Progenitor cell of endocrine pancreas (in vitro differentiated cells): ENCODE results near the gene DHX34. TPM values are rescaled to one million over a fixed set of nuclear protein-coding genes. Genes with fewer than 3 reads are reported as not detected.
"Not testable (repeated sequence)": the region's sequence is repeated elsewhere in the genome, so short reads cannot be mapped to it uniquely, and the experiment has no call there.

Experiments
- DNase-seq: peaks from one replicate; pipeline ENCODE4 v3.0.0; 2021; ENCODE audit warnings: low spot score; ENCODE audit not compliant: unreplicated experiment
- H3K27ac Mint-ChIP-seq: 2 replicates; pipeline ENCODE4 v1.8.0; 2021; ENCODE audit warnings: mild to moderate bottlenecking, moderate library complexity, mixed read lengths
- H3K27me3 Mint-ChIP-seq: 2 replicates; pipeline ENCODE4 v1.8.0; 2021; ENCODE audit warnings: mixed read lengths
- H3K36me3 Mint-ChIP-seq: 2 replicates; pipeline ENCODE4 v1.8.0; 2022; ENCODE audit warnings: mixed read lengths; ENCODE audit not compliant: insufficient read depth
- H3K4me1 Mint-ChIP-seq: 2 replicates; pipeline ENCODE4 v1.8.0; 2021; ENCODE audit warnings: low read depth, mixed read lengths
- H3K4me3 Mint-ChIP-seq: 2 replicates; pipeline ENCODE4 v1.8.0; 2021; ENCODE audit warnings: low read depth, mild to moderate bottlenecking, moderate library complexity, mixed read lengths
- H3K9me3 Mint-ChIP-seq: 2 replicates; pipeline ENCODE4 v1.8.0; 2021; ENCODE audit warnings: low read depth, mixed read lengths
- CTCF ChIP-seq: fragments of 200-600 bp; sonication (generic); IDR thresholded peaks from one replicate; pipeline ENCODE4 v1.5.0; 2021; ENCODE audit warnings: antibody characterized with exemption, mild to moderate bottlenecking; ENCODE audit not compliant: unreplicated experiment
- total RNA-seq: library from RNA; stranded (reverse); gene quantifications from 2 replicates; pipeline ENCODE4 v1.2.1, GENCODE V29; 2021

Gene DHX34
- total RNA-seq, 1 donor from 2014 or later = 42.1 TPM

- Mint-ChIP-seq H3K27ac (no peak overlapping the region), H3K4me1 (no peaks in the 10 kb centered on the region), H3K27me3 (no peaks in the 10 kb centered on the region), H3K36me3 (no peaks in the 10 kb centered on the region), H3K9me3 (no peaks in the 10 kb centered on the region), H3K4me3 (no peak overlapping the region)
- no peak for DNase-seq
- no peak for TF ChIP-seq CTCF
These were observed 8.5 kb upstream of the DHX34 start for GRCh38 chr19:47340477-47341208.

- Mint-ChIP-seq H3K36me3 (no peaks in the 10 kb centered on the region), H3K9me3 (no peaks in the 10 kb centered on the region), H3K4me3 (no peak overlapping the region), H3K4me1 (no peaks in the 10 kb centered on the region), H3K27me3 (no peaks in the 10 kb centered on the region), H3K27ac (no peak overlapping the region)
- no peak for TF ChIP-seq CTCF
- no peak for DNase-seq
These were observed 7.4 kb upstream of the DHX34 start for GRCh38 chr19:47341734-47342133.

- Mint-ChIP-seq H3K27ac (no peak overlapping the region), H3K27me3 (no peaks in the 10 kb centered on the region)
These were observed 5.8 kb upstream of the DHX34 start for GRCh38 chr19:47343194-47343802.

GRCh38 chr19:47344425-47344824, 4.7 kb upstream of the DHX34 start:
- Mint-ChIP-seq H3K4me3 (no peak overlapping the region), H3K27me3 (no peaks in the 10 kb centered on the region), H3K9me3 (no peaks in the 10 kb centered on the region), H3K4me1 (peaks cover 4% of the 10 kb centered on the region), H3K27ac (no peak overlapping the region), H3K36me3 (no peaks in the 10 kb centered on the region)
- no peak for DNase-seq
- TF ChIP-seq CTCF = no peak

More at GRCh38 chr19:47343194-47343802, 5.8 kb upstream of the DHX34 start:
- TF ChIP-seq CTCF = no peak
- H3K4me3 Mint-ChIP-seq = no peak overlapping the region
- no peak for DNase-seq
- H3K9me3 Mint-ChIP-seq = no peaks in the 10 kb centered on the region
- no peaks in the 10 kb centered on the region for H3K4me1 Mint-ChIP-seq
- H3K36me3 Mint-ChIP-seq = no peaks in the 10 kb centered on the region

GRCh38 chr19:47346024-47346423, 3.1 kb upstream of the DHX34 start:
- H3K27ac Mint-ChIP-seq, H3K27me3 Mint-ChIP-seq, H3K4me3 Mint-ChIP-seq, H3K9me3 Mint-ChIP-seq, DNase-seq, H3K36me3 Mint-ChIP-seq: not testable (repeated sequence)
- peaks cover 15% of the 10 kb centered on the region for H3K4me1 Mint-ChIP-seq

GRCh38 chr19:47350630-47351029, 1.5 kb downstream of the DHX34 start:
- H3K36me3 Mint-ChIP-seq = peaks cover 17% of the 10 kb centered on the region
- H3K4me3 Mint-ChIP-seq = peak overlapping the region; percentile 72
- H3K27me3 Mint-ChIP-seq = no peaks in the 10 kb centered on the region
- DNase-seq = no peak
- no peak overlapping the region for H3K27ac Mint-ChIP-seq
- no peaks in the 10 kb centered on the region for H3K9me3 Mint-ChIP-seq
- no peak for TF ChIP-seq CTCF
- peaks cover 18% of the 10 kb centered on the region for H3K4me1 Mint-ChIP-seq
